DOHH2 (cell line): Measurements from ENCODE around the gene ADAMTSL4.

Experiments
- EZH2phosphoT487 ChIP-seq: fragments of 200-600 bp; sonication (generic); IDR thresholded peaks from 2 replicates; pipeline ENCODE4 v1.6.1; 2017; ENCODE audit warnings: borderline replicate concordance, mild to moderate bottlenecking, antibody characterized with exemption, low read length, moderate library complexity, mixed read lengths
- TF ChIP-seq, protein P1 (sequence below): fragments of 200-600 bp; sonication (generic); IDR thresholded peaks from one replicate; pipeline ENCODE4 v1.5.1; 2014; ENCODE audit warnings: antibody characterized with exemption, mild to moderate bottlenecking, low read depth, low read length; ENCODE audit not compliant: poor library complexity, severe bottlenecking

GRCh38 chr1:150575518-150576366 is 26.5 kb downstream of the ADAMTSL4 start:
- TF ChIP-seq, protein P1, sequence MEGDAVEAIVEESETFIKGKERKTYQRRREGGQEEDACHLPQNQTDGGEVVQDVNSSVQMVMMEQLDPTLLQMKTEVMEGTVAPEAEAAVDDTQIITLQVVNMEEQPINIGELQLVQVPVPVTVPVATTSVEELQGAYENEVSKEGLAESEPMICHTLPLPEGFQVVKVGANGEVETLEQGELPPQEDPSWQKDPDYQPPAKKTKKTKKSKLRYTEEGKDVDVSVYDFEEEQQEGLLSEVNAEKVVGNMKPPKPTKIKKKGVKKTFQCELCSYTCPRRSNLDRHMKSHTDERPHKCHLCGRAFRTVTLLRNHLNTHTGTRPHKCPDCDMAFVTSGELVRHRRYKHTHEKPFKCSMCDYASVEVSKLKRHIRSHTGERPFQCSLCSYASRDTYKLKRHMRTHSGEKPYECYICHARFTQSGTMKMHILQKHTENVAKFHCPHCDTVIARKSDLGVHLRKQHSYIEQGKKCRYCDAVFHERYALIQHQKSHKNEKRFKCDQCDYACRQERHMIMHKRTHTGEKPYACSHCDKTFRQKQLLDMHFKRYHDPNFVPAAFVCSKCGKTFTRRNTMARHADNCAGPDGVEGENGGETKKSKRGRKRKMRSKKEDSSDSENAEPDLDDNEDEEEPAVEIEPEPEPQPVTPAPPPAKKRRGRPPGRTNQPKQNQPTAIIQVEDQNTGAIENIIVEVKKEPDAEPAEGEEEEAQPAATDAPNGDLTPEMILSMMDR = no peak
- TF ChIP-seq EZH2phosphoT487 = no peak
